ENCODE measurements around the gene BORCS5. TPM values are rescaled to one million over a fixed set of nuclear protein-coding genes. Genes with fewer than 3 reads are reported as not detected.

BORCS5 gene
- total RNA-seq, 2 experiments from 2014 or later: 30.9 to 32.4 TPM

GRCh38 chr12:12357719-12358461 lies 1.0 kb downstream of the BORCS5 start:
- no peak for DNase-seq
- H3K36me3 Mint-ChIP-seq (ENCODE audit: low read depth): peaks cover 13% of the 10 kb centered on the region
- ChIA-PET CTCF (interaction anchor here (0.8 to 3.8 kb wide), 21 partner anchors 8 to 456 kb away, joined by 3 to 31 read pairs (median 5); partner anchors contain the start of gene MANSC1), POLR2A (interaction anchor here (0.6 to 8.4 kb wide), 51 partner anchors 8 to 1187 kb away, joined by 3 to 576 read pairs (median 6); partner anchors contain the start of genes BCL2L14, CDKN1B, CREBL2 and DUSP16)
- peak overlapping the region; percentile 87 for H3K4me3 Mint-ChIP-seq
- no peaks in the 10 kb centered on the region for H3K9me3 Mint-ChIP-seq
- H3K4me1 Mint-ChIP-seq: peaks cover 54% of the 10 kb centered on the region
- H3K27me3 Mint-ChIP-seq: no peaks in the 10 kb centered on the region
- H3K27ac Mint-ChIP-seq: peak overlapping the region; percentile 93

GRCh38 chr12:12358528-12358927 lies 1.6 kb downstream of the BORCS5 start:
- peaks cover 15% of the 10 kb centered on the region for H3K36me3 Mint-ChIP-seq (ENCODE audit: low read depth)
- POLR2A ChIA-PET: interaction anchor here (1.1 to 8.4 kb wide), 37 partner anchors 9 to 1188 kb away, joined by 3 to 576 read pairs (median 14); partner anchors contain the start of genes BCL2L14, CDKN1B, CREBL2 and DUSP16

DNA sequence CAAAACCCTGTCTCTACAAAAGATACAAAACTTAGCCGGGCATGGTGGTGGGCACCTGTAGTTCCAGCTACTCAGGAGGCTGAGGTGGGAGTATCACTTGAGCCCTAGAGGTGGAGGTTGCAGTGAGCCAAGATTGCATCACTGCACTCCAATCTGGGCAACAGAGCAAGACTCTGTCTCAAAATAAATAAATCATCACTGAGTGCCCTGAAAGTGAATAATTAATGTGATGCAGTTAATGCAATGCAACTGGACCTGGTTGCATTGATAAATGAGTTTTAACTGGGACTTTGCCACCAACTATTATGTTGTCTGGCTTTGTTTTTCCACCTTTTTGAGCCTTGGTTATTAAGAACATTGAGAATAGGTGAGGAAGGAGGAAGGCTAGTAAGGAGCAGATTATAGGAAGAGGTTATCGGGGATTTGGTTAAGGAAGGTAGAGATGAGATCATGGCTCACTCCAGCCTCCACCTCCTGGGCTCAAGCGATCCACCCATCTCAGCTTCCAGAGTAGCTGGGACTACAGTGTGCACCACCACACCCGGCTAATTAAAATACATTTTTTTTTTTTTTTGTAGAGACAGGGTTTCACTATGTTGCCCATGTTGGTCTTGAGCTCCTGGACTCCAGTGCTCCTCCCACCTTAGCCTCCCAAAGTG lies 8.0 kb downstream of the BORCS5 start:
- POLR2A ChIA-PET: interaction anchor here (1.4 to 8.7 kb wide), 2 partner anchors 7 to 351 kb away, joined by 3 to 68 read pairs; partner anchors contain the start of gene BORCS5

More at GRCh38 chr12:12358528-12358927, 1.6 kb downstream of the BORCS5 start:
- Mint-ChIP-seq H3K9me3 (no peaks in the 10 kb centered on the region), H3K4me3 (peak overlapping the region; percentile 87), H3K27me3 (no peaks in the 10 kb centered on the region), H3K4me1 (peaks cover 52% of the 10 kb centered on the region), H3K27ac (peak overlapping the region; percentile 93)
- CTCF ChIA-PET: interaction anchor here (0.8 to 3.8 kb wide), 15 partner anchors 9 to 378 kb away, joined by 3 to 31 read pairs (median 6); partner anchors contain the start of gene MANSC1
- no peak for DNase-seq

GRCh38 chr12:12365446-12365802 lies 8.5 kb downstream of the BORCS5 start:
- POLR2A ChIA-PET: interaction anchor here (1.4 to 8.7 kb wide), 4 partner anchors 8 to 350 kb away, joined by 3 to 68 read pairs (median 8); partner anchors contain the start of gene BORCS5
- Mint-ChIP-seq H3K4me3 (no peak overlapping the region), H3K27me3 (no peaks in the 10 kb centered on the region), H3K9me3 (no peaks in the 10 kb centered on the region), H3K27ac (no peak overlapping the region), H3K4me1 (peaks cover 48% of the 10 kb centered on the region), H3K36me3 (ENCODE audit: low read depth) (peaks cover 61% of the 10 kb centered on the region)
- DNase-seq: no peak
- CTCF ChIA-PET: interaction anchor here (1.0 to 2.0 kb wide), 4 partner anchors 9 to 198 kb away, joined by 3 to 7 read pairs (median 4); partner anchors contain the start of gene BORCS5

More for the DNA sequence above, 8.0 kb downstream of the BORCS5 start:
- H3K9me3 Mint-ChIP-seq: no peaks in the 10 kb centered on the region
- H3K27me3 Mint-ChIP-seq: no peaks in the 10 kb centered on the region
- peaks cover 50% of the 10 kb centered on the region for H3K4me1 Mint-ChIP-seq
- peaks cover 57% of the 10 kb centered on the region for H3K36me3 Mint-ChIP-seq (ENCODE audit: low read depth)
- no peak for DNase-seq
- H3K4me3 Mint-ChIP-seq: no peak overlapping the region
- no peak overlapping the region for H3K27ac Mint-ChIP-seq
- CTCF ChIA-PET: interaction anchor here (1.0 to 2.0 kb wide), 4 partner anchors 8 to 198 kb away, joined by 3 to 7 read pairs (median 4); partner anchors contain the start of gene BORCS5

GRCh38 chr12:12365931-12366431 lies 9.1 kb downstream of the BORCS5 start:
- Mint-ChIP-seq H3K27me3 (no peaks in the 10 kb centered on the region), H3K4me1 (peaks cover 45% of the 10 kb centered on the region), H3K27ac (no peak overlapping the region), H3K4me3 (no peak overlapping the region), H3K9me3 (no peaks in the 10 kb centered on the region), H3K36me3 (ENCODE audit: low read depth) (peaks cover 61% of the 10 kb centered on the region)
- ChIA-PET POLR2A (interaction anchor here (1.4 to 8.7 kb wide), 4 partner anchors 8 to 350 kb away, joined by 3 to 68 read pairs (median 8); partner anchors contain the start of gene BORCS5), CTCF (interaction anchor here (1.0 to 2.0 kb wide), 4 partner anchors 9 to 197 kb away, joined by 3 to 7 read pairs (median 4); partner anchors contain the start of gene BORCS5)
- DNase-seq: no peak

GRCh38 chr12:12366701-12367481 lies 10.0 kb downstream of the BORCS5 start:
- Mint-ChIP-seq H3K36me3 (ENCODE audit: low read depth) (peaks cover 55% of the 10 kb centered on the region), H3K4me1 (peaks cover 38% of the 10 kb centered on the region), H3K27ac (no peak overlapping the region), H3K27me3 (no peaks in the 10 kb centered on the region), H3K4me3 (no peak overlapping the region), H3K9me3 (no peaks in the 10 kb centered on the region)
- no peak for DNase-seq
- CTCF ChIA-PET: interaction anchor here (1.0 to 1.9 kb wide), 3 partner anchors 9 to 30 kb away, joined by 3 to 5 read pairs (median 3); no protein-coding TSS in a partner anchor
- POLR2A ChIA-PET: interaction anchor here (1.0 to 8.7 kb wide), 5 partner anchors 9 to 339 kb away, joined by 3 to 68 read pairs (median 5); partner anchors contain the start of gene BORCS5

DNA sequence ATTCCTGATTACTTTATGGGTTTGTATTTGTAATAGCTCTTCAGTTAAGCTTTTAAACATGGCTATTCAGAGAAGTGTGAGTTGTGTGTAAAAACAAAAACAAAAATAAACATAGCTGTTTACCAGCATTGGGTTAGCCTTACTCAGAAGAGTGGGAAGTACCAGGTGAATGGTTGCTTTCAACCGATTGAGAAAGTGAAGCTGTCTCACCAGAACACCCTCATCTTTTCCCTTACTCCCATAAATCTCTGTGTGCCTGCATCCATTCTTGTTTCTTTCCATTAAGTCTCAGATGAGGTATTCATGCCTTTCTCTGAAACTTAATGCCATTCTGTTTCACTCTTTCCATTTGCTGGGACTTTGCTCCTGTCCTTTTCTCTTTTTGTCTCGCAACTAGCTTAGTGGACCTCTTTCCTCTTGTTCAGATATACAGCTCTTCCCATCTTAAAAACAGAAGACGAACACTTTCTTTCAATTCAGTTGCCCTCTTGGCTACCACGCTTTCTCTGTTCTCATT lies 10.7 kb downstream of the BORCS5 start:
- Mint-ChIP-seq H3K9me3 (no peaks in the 10 kb centered on the region), H3K27ac (no peak overlapping the region), H3K4me3 (no peak overlapping the region), H3K4me1 (peaks cover 33% of the 10 kb centered on the region), H3K27me3 (no peaks in the 10 kb centered on the region), H3K36me3 (ENCODE audit: low read depth) (peaks cover 55% of the 10 kb centered on the region)
- POLR2A ChIA-PET: interaction anchor here (1.0 to 8.7 kb wide), 5 partner anchors 10 to 338 kb away, joined by 3 to 68 read pairs (median 4); partner anchors contain the start of gene BORCS5
- CTCF ChIA-PET: interaction anchor here (1.0 to 1.9 kb wide), 2 partner anchors 10 kb away, joined by 3 to 5 read pairs; no protein-coding TSS in a partner anchor
- DNase-seq: no peak

DNA sequence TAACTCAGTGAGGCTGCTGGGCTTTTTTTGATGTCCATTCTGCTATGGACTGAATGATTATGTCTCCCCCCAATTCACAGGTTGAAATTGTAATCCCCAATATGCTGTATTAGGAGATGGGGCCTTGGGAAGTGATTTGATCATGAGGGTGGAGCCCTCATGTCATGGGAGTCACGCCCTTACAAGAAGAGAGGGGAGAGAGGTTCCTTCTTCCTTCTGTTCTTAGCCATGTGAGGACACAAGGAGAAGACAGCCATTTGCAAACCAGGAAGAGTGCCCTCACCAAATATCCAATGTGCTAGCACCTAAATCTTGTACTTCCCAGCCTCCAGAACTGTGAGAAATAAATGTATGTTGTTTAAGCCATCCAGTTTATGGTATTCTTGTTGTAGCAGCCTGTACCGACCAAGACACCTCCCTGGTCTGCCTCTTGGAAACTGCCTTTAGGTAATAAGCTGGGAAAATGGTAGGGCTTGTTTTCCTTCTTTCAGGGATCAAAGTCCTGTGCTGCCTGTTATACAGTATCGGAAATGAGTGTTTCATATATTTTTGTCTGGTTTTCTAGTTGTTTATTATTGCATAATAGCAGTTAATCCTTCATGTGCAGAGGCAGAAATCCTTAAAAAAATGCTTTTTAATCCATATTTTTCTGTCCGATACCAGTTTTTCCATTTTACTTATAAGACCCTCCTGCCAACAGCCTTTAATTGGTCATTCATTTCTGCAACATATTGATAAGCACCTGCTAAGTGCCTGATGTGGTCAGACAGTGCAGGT lies 16.3 kb downstream of the BORCS5 start:
- H3K36me3 Mint-ChIP-seq (ENCODE audit: low read depth): peaks cover 41% of the 10 kb centered on the region
- CTCF ChIA-PET: interaction anchor here (0.6 to 0.7 kb wide), 2 partner anchors 98 to 284 kb away, joined by 3 read pairs; no protein-coding TSS in a partner anchor
- no peaks in the 10 kb centered on the region for H3K27me3 Mint-ChIP-seq
- no peak overlapping the region for H3K4me3 Mint-ChIP-seq
- no peak overlapping the region for H3K27ac Mint-ChIP-seq
- DNase-seq: no peak
- H3K4me1 Mint-ChIP-seq: peaks cover 29% of the 10 kb centered on the region
- POLR2A ChIA-PET: interaction anchor here (1.0 to 8.7 kb wide), 2 partner anchors 15 to 324 kb away, joined by 3 to 68 read pairs; partner anchors contain the start of gene BORCS5
- H3K9me3 Mint-ChIP-seq: no peaks in the 10 kb centered on the region

DNA sequence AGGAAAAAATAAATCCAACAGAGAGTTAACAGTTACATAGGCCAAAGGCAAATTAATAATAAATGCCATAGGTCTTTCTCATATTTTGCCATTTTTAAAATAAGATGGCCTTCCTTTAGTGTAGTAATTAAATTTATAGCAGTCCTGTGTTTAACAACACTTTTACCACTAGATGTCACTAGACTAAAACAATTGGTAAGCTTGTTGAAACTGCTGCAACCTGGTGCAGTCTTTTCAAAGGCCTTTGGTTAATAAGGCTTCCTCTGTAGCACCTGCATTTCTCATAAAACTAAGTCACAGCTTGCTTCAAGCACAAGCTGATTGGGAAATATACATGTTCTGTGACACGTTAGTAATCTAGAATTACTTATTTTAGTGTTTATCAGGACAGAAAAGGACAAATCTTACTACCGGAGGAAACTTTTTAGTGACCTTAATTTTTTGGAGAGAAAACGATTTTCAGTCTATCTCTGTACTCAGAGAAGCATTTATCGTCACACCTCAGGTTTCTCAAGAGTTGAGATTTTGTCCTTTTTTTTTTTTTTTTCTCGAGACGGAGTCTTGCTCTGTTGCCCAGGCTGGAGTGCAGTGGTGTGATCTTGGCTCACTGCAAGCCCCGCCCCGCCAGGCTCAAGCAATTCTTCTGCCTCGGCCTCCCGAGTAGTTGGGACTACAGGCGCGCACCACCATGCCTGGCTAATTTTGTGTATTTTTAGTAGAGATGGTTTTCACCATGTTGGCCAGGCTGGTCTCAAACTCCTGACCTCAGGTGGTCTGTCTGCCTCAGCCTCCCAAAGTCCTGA lies 20.0 kb downstream of the BORCS5 start:
- ChIA-PET CTCF (interaction anchor here (0.6 to 4.2 kb wide), 42 partner anchors 8 to 410 kb away, joined by 3 to 49 read pairs (median 4); partner anchors contain the start of genes BORCS5, DUSP16 and GPR19), POLR2A (interaction anchor here (0.6 to 6.6 kb wide), 18 partner anchors 19 to 360 kb away, joined by 3 to 238 read pairs (median 14); partner anchors contain the start of genes BORCS5, CDKN1B and DUSP16)
- H3K27ac Mint-ChIP-seq: peak overlapping the region; percentile 65
- no peak for DNase-seq
- peaks cover 38% of the 10 kb centered on the region for H3K36me3 Mint-ChIP-seq (ENCODE audit: low read depth)
- no peaks in the 10 kb centered on the region for H3K27me3 Mint-ChIP-seq
- H3K4me3 Mint-ChIP-seq: no peak overlapping the region
- H3K4me1 Mint-ChIP-seq: peaks cover 60% of the 10 kb centered on the region
- peaks cover 7% of the 10 kb centered on the region for H3K9me3 Mint-ChIP-seq

DNA sequence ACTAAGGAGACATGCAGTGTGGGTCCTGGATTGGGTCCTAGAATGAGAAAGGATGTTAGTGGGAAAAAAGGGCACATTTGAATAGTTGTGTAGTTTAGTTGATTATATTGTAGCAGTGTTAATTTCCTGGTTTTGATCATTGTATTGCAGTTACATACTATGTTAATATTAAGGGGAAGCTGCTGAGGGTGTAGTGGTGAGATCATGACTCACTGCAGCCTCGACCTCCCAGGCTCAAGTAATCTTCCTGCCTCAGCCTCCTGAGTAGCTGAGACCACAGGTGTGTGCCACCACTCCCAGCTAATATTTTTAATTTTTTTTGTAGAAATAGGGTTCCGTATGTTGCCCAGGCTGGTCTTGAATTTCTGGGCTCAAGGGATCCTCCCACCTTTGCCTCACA lies 21.7 kb downstream of the BORCS5 start:
- POLR2A ChIA-PET: interaction anchor here (0.6 to 6.6 kb wide), 17 partner anchors 21 to 358 kb away, joined by 3 to 238 read pairs (median 17); partner anchors contain the start of genes BORCS5, CDKN1B, CREBL2 and DUSP16
- peak overlapping the region; percentile 93 for H3K27ac Mint-ChIP-seq
- CTCF ChIA-PET: interaction anchor here (0.7 to 4.2 kb wide), 11 partner anchors 20 to 790 kb away, joined by 3 to 49 read pairs (median 11); partner anchors contain the start of genes BORCS5 and DUSP16
- no peaks in the 10 kb centered on the region for H3K27me3 Mint-ChIP-seq
- no peak overlapping the region for H3K4me3 Mint-ChIP-seq
- no peak for DNase-seq
- H3K4me1 Mint-ChIP-seq: peaks cover 65% of the 10 kb centered on the region
- peaks cover 13% of the 10 kb centered on the region for H3K9me3 Mint-ChIP-seq
- H3K36me3 Mint-ChIP-seq (ENCODE audit: low read depth): peaks cover 45% of the 10 kb centered on the region

All from activated CD4-positive, alpha-beta memory T cell treated with anti-CD3 and anti-CD28 coated beads, Interleukin-2, amount 10 ng/mL, durations not matched to agents 7 days and 5 days (primary cell).